Neural progenitor cell (in vitro differentiated cells): ENCODE measurements around the gene TCEA3. TPM values are rescaled to one million over a fixed set of nuclear protein-coding genes. Genes with fewer than 3 reads are reported as not detected.
A peak's percentile ranks its signal among the peaks of the same experiment; 100 is the strongest.

Source experiments
- DNase-seq: peaks from one replicate; pipeline ENCODE4 v3.0.0-alpha.2; 2016; ENCODE audit warnings: low spot score
- H2AFZ ChIP-seq: fragments of 200-600 bp; sonication (generic); replicated peaks from 2 replicates; pipeline ENCODE4 v1.6.1; 2016; ENCODE audit warnings: antibody characterized with exemption
- H3F3A ChIP-seq: fragments of 200-600 bp; sonication (generic); 2 replicates; pipeline ENCODE4 v1.6.1; 2016; ENCODE audit warnings: antibody characterized with exemption, low read depth
- H3K27ac ChIP-seq: fragments of 200-600 bp; sonication (generic); 2 replicates; pipeline ENCODE4 v1.5.1; 2016; ENCODE audit warnings: mild to moderate bottlenecking
- H3K27me3 ChIP-seq: fragments of 200-600 bp; sonication (generic); 2 replicates; pipeline ENCODE4 v1.6.1; 2016; ENCODE audit warnings: mild to moderate bottlenecking, moderate library complexity
- H3K36me3 ChIP-seq: fragments of 200-600 bp; sonication (generic); 2 replicates; pipeline ENCODE4 v1.5.1; 2016
- H3K4me1 ChIP-seq: fragments of 200-600 bp; sonication (generic); 2 replicates; pipeline ENCODE4 v1.6.1; 2016; ENCODE audit warnings: mixed run types
- H3K4me2 ChIP-seq: fragments of 200-600 bp; sonication (generic); 2 replicates; pipeline ENCODE4 v1.6.1; 2016
- H3K4me3 ChIP-seq: fragments of 200-600 bp; sonication (generic); 2 replicates; pipeline ENCODE4 v1.5.1; 2016
- H3K79me2 ChIP-seq: fragments of 200-600 bp; sonication (generic); 2 replicates; pipeline ENCODE4 v1.6.1; 2016; ENCODE audit warnings: low read depth
- H3K9ac ChIP-seq: fragments of 200-600 bp; sonication (generic); 2 replicates; pipeline ENCODE4 v1.6.1; 2016
- H3K9me3 ChIP-seq: fragments of 200-600 bp; sonication (generic); 2 replicates; pipeline ENCODE4 v1.5.1; 2016; ENCODE audit warnings: low read depth
- H4K20me1 ChIP-seq: fragments of 200-600 bp; sonication (generic); 2 replicates; pipeline ENCODE4 v1.6.1; 2016; ENCODE audit warnings: low read depth
- H3K27ac Mint-ChIP-seq: 3 replicates; pipeline ENCODE4 v1.8.0; 2021; ENCODE audit warnings: mixed read lengths
- H3K27me3 Mint-ChIP-seq: 2 replicates; pipeline ENCODE4 v1.8.0; 2022; ENCODE audit warnings: low read depth, mild to moderate bottlenecking, inconsistent platforms, moderate library complexity, mixed read lengths; ENCODE audit not compliant: insufficient read depth
- H3K36me3 Mint-ChIP-seq: 3 replicates; pipeline ENCODE4 v1.8.0; 2021; ENCODE audit warnings: mixed read lengths
- H3K4me1 Mint-ChIP-seq: 3 replicates; pipeline ENCODE4 v1.8.0; 2021; ENCODE audit warnings: mixed read lengths
- H3K4me3 Mint-ChIP-seq: 3 replicates; pipeline ENCODE4 v1.8.0; 2021; ENCODE audit warnings: mild to moderate bottlenecking, moderate library complexity, mixed read lengths
- H3K9me3 Mint-ChIP-seq: 3 replicates; pipeline ENCODE4 v1.8.0; 2020; ENCODE audit warnings: mixed read lengths
- EZH2 ChIP-seq: fragments of 200-600 bp; sonication (generic); IDR thresholded peaks from 2 replicates; pipeline ENCODE4 v1.6.1; 2017; ENCODE audit warnings: antibody characterized with exemption, mild to moderate bottlenecking, moderate library complexity
- EZH2phosphoT487 ChIP-seq: fragments of 200-600 bp; sonication (generic); IDR thresholded peaks from 2 replicates; pipeline ENCODE4 v1.6.1; 2017; ENCODE audit warnings: antibody characterized with exemption
- total RNA-seq: library from RNA; depleted of rRNA; stranded (reverse); fragments of >200 nt; gene quantifications from 2 replicates; pipeline ENCODE4 v1.2.3, GENCODE V29; 2015; ENCODE audit warnings: low replicate concordance
- TF ChIP-seq, protein P1 (sequence below): fragments of 200-600 bp; sonication (generic); IDR thresholded peaks from 2 replicates; pipeline ENCODE4 v1.5.1; 2017; ENCODE audit warnings: antibody characterized with exemption, mild to moderate bottlenecking

The TCEA3 gene
- total RNA-seq, 1 donor from 2014 or later = 0.54 TPM

- H3K4me2 ChIP-seq = no peak overlapping the region
- H3K4me1 Mint-ChIP-seq = peaks cover 16% of the 10 kb centered on the region
Observed at GRCh38 chr1:23358310-23358875, 66.2 kb downstream of the TCEA3 start.

DNA sequence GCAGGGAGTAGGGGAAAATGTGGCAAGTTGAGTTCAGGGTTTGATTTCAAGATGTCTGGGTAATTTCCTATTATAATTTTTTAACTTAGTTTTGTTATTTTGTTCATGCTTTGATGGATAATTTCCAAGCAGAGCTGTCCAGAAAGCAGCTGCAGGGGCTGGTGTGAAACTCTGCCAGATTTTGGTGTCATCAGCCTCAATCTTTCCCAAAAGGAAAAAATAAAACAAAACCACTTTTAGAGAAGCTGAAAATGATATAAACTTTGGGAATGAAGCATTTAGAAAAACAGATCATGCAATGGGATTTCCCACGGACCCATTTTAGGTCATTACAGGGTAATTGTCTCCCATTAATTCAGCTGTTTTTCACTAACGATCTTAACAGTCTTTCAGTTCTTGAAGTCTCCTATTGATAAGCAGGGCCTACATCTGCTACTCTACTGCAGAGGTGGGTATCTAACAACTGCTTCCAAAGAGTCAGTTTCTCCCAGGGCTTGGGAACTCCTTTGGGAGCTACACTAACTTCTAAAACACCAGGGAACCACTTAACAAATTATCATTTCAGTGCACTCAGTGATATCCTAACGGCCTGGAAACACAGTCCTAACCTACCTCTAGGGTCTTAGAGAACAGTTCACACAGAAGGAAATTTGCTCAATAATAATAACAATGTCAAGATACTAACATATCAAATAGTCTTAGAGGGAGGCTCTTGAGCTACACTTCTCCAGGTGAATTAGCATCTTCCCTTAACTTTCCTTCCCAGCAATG lies 67.2 kb downstream of the TCEA3 start:
- H3K9me3 Mint-ChIP-seq = peaks cover 46% of the 10 kb centered on the region
- H3K27ac ChIP-seq = no peak overlapping the region
- H3K4me1 ChIP-seq = peaks cover 16% of the 10 kb centered on the region
- H3K36me3 Mint-ChIP-seq = peaks cover 47% of the 10 kb centered on the region
- H3K4me3 Mint-ChIP-seq = no peak overlapping the region
- H3F3A ChIP-seq = peaks cover 17% of the 10 kb centered on the region
- H3K4me2 ChIP-seq = peak overlapping the region; percentile 53
- peaks cover 98% of the 10 kb centered on the region for H3K27me3 ChIP-seq
- TF ChIP-seq, protein P1, sequence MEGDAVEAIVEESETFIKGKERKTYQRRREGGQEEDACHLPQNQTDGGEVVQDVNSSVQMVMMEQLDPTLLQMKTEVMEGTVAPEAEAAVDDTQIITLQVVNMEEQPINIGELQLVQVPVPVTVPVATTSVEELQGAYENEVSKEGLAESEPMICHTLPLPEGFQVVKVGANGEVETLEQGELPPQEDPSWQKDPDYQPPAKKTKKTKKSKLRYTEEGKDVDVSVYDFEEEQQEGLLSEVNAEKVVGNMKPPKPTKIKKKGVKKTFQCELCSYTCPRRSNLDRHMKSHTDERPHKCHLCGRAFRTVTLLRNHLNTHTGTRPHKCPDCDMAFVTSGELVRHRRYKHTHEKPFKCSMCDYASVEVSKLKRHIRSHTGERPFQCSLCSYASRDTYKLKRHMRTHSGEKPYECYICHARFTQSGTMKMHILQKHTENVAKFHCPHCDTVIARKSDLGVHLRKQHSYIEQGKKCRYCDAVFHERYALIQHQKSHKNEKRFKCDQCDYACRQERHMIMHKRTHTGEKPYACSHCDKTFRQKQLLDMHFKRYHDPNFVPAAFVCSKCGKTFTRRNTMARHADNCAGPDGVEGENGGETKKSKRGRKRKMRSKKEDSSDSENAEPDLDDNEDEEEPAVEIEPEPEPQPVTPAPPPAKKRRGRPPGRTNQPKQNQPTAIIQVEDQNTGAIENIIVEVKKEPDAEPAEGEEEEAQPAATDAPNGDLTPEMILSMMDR = no peak
- TF ChIP-seq EZH2 = no peak
- no peak for TF ChIP-seq EZH2phosphoT487
- no peak overlapping the region for H3K4me3 ChIP-seq
- H3K9me3 ChIP-seq = peaks cover 36% of the 10 kb centered on the region
- no peaks in the 10 kb centered on the region for H3K79me2 ChIP-seq
- peak overlapping the region; percentile 22 for H3K27ac Mint-ChIP-seq
- peaks cover 5% of the 10 kb centered on the region for H3K27me3 Mint-ChIP-seq
- DNase-seq = no peak
- no peak overlapping the region for H2AFZ ChIP-seq
- H3K4me1 Mint-ChIP-seq = peaks cover 19% of the 10 kb centered on the region
- no peak overlapping the region for H3K9ac ChIP-seq
- H3K36me3 ChIP-seq = peaks cover 25% of the 10 kb centered on the region
- peaks cover 3% of the 10 kb centered on the region for H4K20me1 ChIP-seq

More at GRCh38 chr1:23358310-23358875, 66.2 kb downstream of the TCEA3 start:
- Histone ChIP-seq H3K4me1 (peaks cover 16% of the 10 kb centered on the region), H3K27me3 (peaks cover 88% of the 10 kb centered on the region), H3K36me3 (peaks cover 35% of the 10 kb centered on the region), H2AFZ (no peak overlapping the region), H3K79me2 (no peaks in the 10 kb centered on the region), H3K4me3 (no peak overlapping the region), H4K20me1 (peaks cover 3% of the 10 kb centered on the region), H3K9ac (no peak overlapping the region), H3F3A (peaks cover 21% of the 10 kb centered on the region), H3K27ac (no peak overlapping the region), H3K9me3 (peaks cover 46% of the 10 kb centered on the region)
- TF ChIP-seq EZH2phosphoT487 (no peak), EZH2 (no peak)
- TF ChIP-seq, protein P1 = no peak
- Mint-ChIP-seq H3K4me3 (no peak overlapping the region), H3K27me3 (peaks cover 9% of the 10 kb centered on the region), H3K36me3 (peaks cover 57% of the 10 kb centered on the region), H3K9me3 (peaks cover 57% of the 10 kb centered on the region), H3K27ac (no peak overlapping the region)
- DNase-seq = no peak

DNA sequence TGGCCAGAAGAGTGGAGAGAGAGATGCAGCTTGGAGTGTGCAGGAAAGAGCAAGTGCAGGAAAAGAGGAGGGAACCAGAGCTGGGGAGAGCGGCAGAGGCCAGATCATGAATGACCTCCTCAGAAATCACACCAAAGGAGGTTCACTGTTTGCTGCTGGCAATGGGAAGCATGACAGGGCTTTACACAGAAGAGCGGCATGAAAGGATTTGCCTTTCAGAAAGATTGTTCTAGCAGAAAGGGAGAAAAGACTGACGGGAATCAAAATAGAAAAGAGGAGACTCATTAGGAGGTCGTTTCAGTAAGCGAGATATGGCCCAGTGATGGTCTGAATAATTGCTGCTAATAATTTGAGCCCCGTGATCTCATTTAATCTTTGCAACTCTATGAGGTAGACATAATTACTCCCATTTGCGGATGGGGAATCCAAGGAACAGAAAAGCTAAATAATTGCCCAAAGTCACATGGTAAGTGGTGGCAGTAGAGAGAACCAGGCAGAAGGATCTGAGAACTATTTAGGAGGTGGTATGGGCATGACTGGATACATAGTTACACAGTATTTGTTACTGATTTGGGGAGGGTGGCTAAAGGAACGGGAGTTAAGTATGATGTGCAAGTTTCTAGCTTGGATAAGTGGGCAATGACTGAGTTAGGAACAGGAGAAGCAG lies 67.9 kb downstream of the TCEA3 start:
- no peak overlapping the region for H3K9ac ChIP-seq
- peak overlapping the region; percentile 3 for H3K4me3 Mint-ChIP-seq
- H3K79me2 ChIP-seq = no peaks in the 10 kb centered on the region
- H3K4me2 ChIP-seq = peak overlapping the region; percentile 53
- no peak overlapping the region for H2AFZ ChIP-seq
- H3K27me3 ChIP-seq = peaks cover 100% of the 10 kb centered on the region
- TF ChIP-seq EZH2 (no peak), EZH2phosphoT487 (no peak)
- TF ChIP-seq, protein P1 = no peak
- H3K36me3 ChIP-seq = peaks cover 18% of the 10 kb centered on the region
- peaks cover 39% of the 10 kb centered on the region for H3K9me3 Mint-ChIP-seq
- peaks cover 16% of the 10 kb centered on the region for H3K4me1 ChIP-seq
- H3K27ac Mint-ChIP-seq = peak overlapping the region; percentile 22
- no peak overlapping the region for H3K27ac ChIP-seq
- peaks cover 19% of the 10 kb centered on the region for H3K4me1 Mint-ChIP-seq
- H4K20me1 ChIP-seq = peaks cover 3% of the 10 kb centered on the region
- peaks cover 28% of the 10 kb centered on the region for H3K9me3 ChIP-seq
- H3F3A ChIP-seq = peaks cover 14% of the 10 kb centered on the region
- no peak overlapping the region for H3K4me3 ChIP-seq
- H3K27me3 Mint-ChIP-seq = peaks cover 5% of the 10 kb centered on the region
- peak; percentile 61 for DNase-seq
- peaks cover 40% of the 10 kb centered on the region for H3K36me3 Mint-ChIP-seq
